Endothelial cell of umbilical vein (primary cell): Measurements from ENCODE around the gene RAB3C. TPM values are rescaled to one million over a fixed set of nuclear protein-coding genes. Genes with fewer than 3 reads are reported as not detected.

ENCODE experiments used
- BruUV-seq: library from RNA; stranded (reverse); fragments of 400-500 nt; replicated peaks from 2 replicates; lab custom pipeline; 2021; lab: Mats Ljungman, UMichigan
- CTCF ChIA-PET: fragments of 300-600, 350-600 bp; sonication (Branson Sonifier 250); formaldehyde crosslinking; loops from one replicate; lab custom pipeline; 2021; ENCODE audit warnings: antibody characterized with exemption, inconsistent platforms; lab: Charles Lee
- POLR2A ChIA-PET: fragments of 300-600, 350-600 bp; sonication (Branson Sonifier 250); formaldehyde crosslinking; loops from one replicate; lab custom pipeline; 2021; ENCODE audit warnings: antibody characterized with exemption, inconsistent platforms; lab: Charles Lee
- DNase-seq: peaks from one replicate; pipeline ENCODE4 v3.0.0-alpha.2; 2011; ENCODE audit warnings: low read depth, low spot score
- FAIRE-seq: peaks from 2 replicates; lab custom pipeline; 2011; peaks lifted over from hg19 to GRCh38; lab: Jason Lieb, UNC
- H2AFZ ChIP-seq: 2 replicates; pipeline ENCODE4 v1.6.0; 2012; ENCODE audit warnings: low read depth, low read length, control low read depth, inconsistent platforms
- H3K27ac ChIP-seq: 2 replicates; pipeline ENCODE4 v1.5.1; 2011; ENCODE audit warnings: low read depth, mild to moderate bottlenecking, control low read depth, low read length, moderate library complexity; ENCODE audit not compliant: insufficient read depth
- H3K27me3 ChIP-seq, 2 experiments: 2 replicates each; pipeline versions ENCODE4 v1.6.0 to v1.6.1; 2011; ENCODE audit warnings: low read length in 2 of 2, mixed read lengths in 1 of 2; ENCODE audit not compliant: control insufficient read depth in 2 of 2, insufficient read depth in 2 of 2
- H3K36me3 ChIP-seq, 2 experiments: 2 replicates in 1 of 2; 3 replicates in 1 of 2; pipeline ENCODE4 v1.5.1; 2011; ENCODE audit warnings: low read length in 2 of 2, mild to moderate bottlenecking in 1 of 2, moderate library complexity in 1 of 2; ENCODE audit not compliant: control insufficient read depth in 2 of 2, insufficient read depth in 2 of 2; ENCODE audit errors: extremely low read depth in 1 of 2
- H3K4me1 ChIP-seq: 3 replicates; pipeline ENCODE4 v1.5.1; 2011; ENCODE audit warnings: mild to moderate bottlenecking, low read length; ENCODE audit not compliant: control insufficient read depth, insufficient read depth; ENCODE audit errors: extremely low read depth
- H3K4me2 ChIP-seq: 2 replicates; pipeline ENCODE4 v1.6.1; 2011; ENCODE audit warnings: low read length, control low read depth, mixed read lengths; ENCODE audit not compliant: insufficient read depth
- H3K4me3 ChIP-seq, 3 experiments: fragments of 200-600 bp in 1 of 3; sonication (generic), shearing (Covaris generic) in 1 of 3; replicated peaks in 1 of 3; 2 replicates each; pipeline ENCODE4 v1.5.1; 2011 to 2016; ENCODE audit warnings: control low read depth in 3 of 3, low read length in 3 of 3, mild to moderate bottlenecking in 2 of 3, inconsistent platforms in 1 of 3, low read depth in 1 of 3, moderate library complexity in 1 of 3; ENCODE audit not compliant: insufficient read depth in 1 of 3
- H3K79me2 ChIP-seq: 2 replicates; pipeline ENCODE4 v1.6.0; 2012; ENCODE audit warnings: low read length, inconsistent platforms; ENCODE audit not compliant: control insufficient read depth, insufficient read depth
- H3K9ac ChIP-seq: replicated peaks from 2 replicates; pipeline ENCODE3; 2011; ENCODE audit warnings: low read length, control low read depth; ENCODE audit not compliant: insufficient read depth; ENCODE audit errors: extremely low read depth
- H3K9me1 ChIP-seq: replicated peaks from 3 replicates; pipeline ENCODE4 v1.6.0; 2011; ENCODE audit warnings: mild to moderate bottlenecking, low read length; ENCODE audit not compliant: control insufficient read depth, insufficient read depth; ENCODE audit errors: extremely low read depth
- H3K9me3 ChIP-seq: replicated peaks from 2 replicates; pipeline ENCODE4 v1.5.1; 2012; ENCODE audit warnings: low read length, inconsistent platforms; ENCODE audit not compliant: control insufficient read depth, insufficient read depth
- H4K20me1 ChIP-seq: replicated peaks from 2 replicates; pipeline ENCODE3; 2011; ENCODE audit warnings: mild to moderate bottlenecking, low read length; ENCODE audit not compliant: control insufficient read depth, insufficient read depth; ENCODE audit errors: extremely low read depth
- CTCF ChIP-seq, 2 donors: IDR thresholded peaks; 1 replicate in 1 of 2; 2 replicates in 1 of 2; pipeline ENCODE4 v1.5.1; 2011; ENCODE audit warnings: low read length in 2 of 2, mild to moderate bottlenecking in 2 of 2, moderate library complexity in 2 of 2, control low read depth in 1 of 2, inconsistent platforms in 1 of 2, low read depth in 1 of 2; ENCODE audit not compliant: insufficient read depth in 1 of 2; ENCODE audit errors: extremely low read depth in 1 of 2
- EZH2 ChIP-seq: IDR thresholded peaks from 2 replicates; pipeline ENCODE4 v1.6.1; 2012; ENCODE audit warnings: borderline replicate concordance, low read depth, mild to moderate bottlenecking, moderate library complexity, low read length, inconsistent platforms; ENCODE audit not compliant: severe bottlenecking
- FOS ChIP-seq: IDR thresholded peaks from 2 replicates; pipeline ENCODE4 v1.6.1; 2011; ENCODE audit warnings: mild to moderate bottlenecking, low read length, moderate library complexity, borderline replicate concordance; ENCODE audit not compliant: insufficient read depth
- GATA2 ChIP-seq: IDR thresholded peaks from 2 replicates; pipeline ENCODE4 v1.7.0; 2011; ENCODE audit warnings: low read depth, mild to moderate bottlenecking, moderate library complexity, mixed read lengths, low read length; ENCODE audit not compliant: insufficient read length, insufficient read depth
- JUN ChIP-seq: IDR thresholded peaks from 2 replicates; pipeline ENCODE4 v1.6.1; 2011; ENCODE audit warnings: borderline replicate concordance, low read depth; ENCODE audit not compliant: insufficient read length, insufficient read depth
- MAX ChIP-seq: IDR thresholded peaks from 2 replicates; pipeline ENCODE4 v1.6.1; 2011; ENCODE audit not compliant: insufficient read depth, insufficient read length
- MYC ChIP-seq: IDR thresholded peaks from one replicate; pipeline ENCODE4 v1.6.1; 2011; ENCODE audit warnings: mild to moderate bottlenecking, low read depth, low read length
- POLR2A ChIP-seq: IDR thresholded peaks from 2 replicates; pipeline ENCODE4 v1.6.1; 2012; ENCODE audit warnings: low read depth, mild to moderate bottlenecking, control low read depth, low read length
- POLR2AphosphoS5 ChIP-seq: IDR thresholded peaks from 2 replicates; pipeline ENCODE4 v1.6.1; 2012; ENCODE audit warnings: low read depth, mild to moderate bottlenecking, control low read depth, low read length, moderate library complexity; ENCODE audit not compliant: insufficient read depth
- dilution Hi-C: fragments of 300-500 bp; cut with MboI; formaldehyde crosslinking; loops from one replicate; pipeline ENCODE4 v1.15.0; 2019; ENCODE audit warnings: low sequenced_read_pairs; ENCODE audit not compliant: extremely low pct_ligation_motif_present
- intact Hi-C: fragments of 100-400 bp; cut with micrococcal nuclease; formaldehyde crosslinking; loops from one replicate; pipeline ENCODE4 v1.10.0; 2022
- polyA plus RNA-seq, 4 experiments: library from polyadenylated mRNA; depleted of rRNA in 3 of 4; stranded (reverse) in 3 of 4; unstranded in 1 of 4; fragments of >200 nt; gene quantifications; 2 replicates each; pipeline versions ENCODE4 v1.2.1 to v1.2.3, GENCODE V29; 2011 to 2012; ENCODE audit warnings: missing spikeins in 1 of 4
- total RNA-seq: library from RNA; stranded (reverse); gene quantifications from 2 replicates; pipeline ENCODE4 v1.2.3, GENCODE V29; 2021

RAB3C gene
- total and polyA plus RNA-seq, 2 donors (not counting 3 experiments of a cell fraction or from before 2014, with no cell fraction given), result 0.04 to 0.66 TPM

GRCh38 chr5:58763390-58763789 lies 180.5 kb downstream of the RAB3C start:
- no peaks in the 10 kb centered on the region for H3K9me3 ChIP-seq
- no peaks in the 10 kb centered on the region for H4K20me1 ChIP-seq
- CTCF ChIA-PET, result no interaction called here
- DNase-seq (no peak), FAIRE-seq (no peak)
- H3K36me3 ChIP-seq, result no peaks in the 10 kb centered on the region
- H3K79me2 ChIP-seq, result no peaks in the 10 kb centered on the region
- POLR2A ChIA-PET, result no interaction called here
- peaks cover 0 to 2% of the 10 kb centered on the region in 2 experiments for H3K27me3 ChIP-seq
- intact Hi-C loops, result no loop called here
- no peaks in the 10 kb centered on the region for H3K9me1 ChIP-seq
- H3K4me1 ChIP-seq, result peaks cover 10% of the 10 kb centered on the region
- no TSS peak for BruUV-seq
- TF ChIP-seq MAX, result no peak
- no peak for TF ChIP-seq POLR2AphosphoS5
- TF ChIP-seq FOS, result no peak
- TF ChIP-seq CTCF (IDR thresholded peaks at IDR 0.05; ENCODE audit: extremely low read depth in 1 of 2, insufficient read depth in 1 of 2, low read depth in 1 of 2, low read length in 2 of 2), result no peak
- no peak overlapping the region for H3K27ac ChIP-seq
- H3K4me2 ChIP-seq, result no peak overlapping the region
- no peak overlapping the region for H3K4me3 ChIP-seq
- no peak overlapping the region for H2AFZ ChIP-seq
- no peak overlapping the region for H3K9ac ChIP-seq
- dilution Hi-C loops, result no loop called here

- peaks cover 7% of the 10 kb centered on the region for H3K4me1 ChIP-seq
- dilution Hi-C loops, result no loop called here
- POLR2A ChIA-PET, result no interaction called here
- intact Hi-C loops, result no loop called here
- TF ChIP-seq EZH2 (no peak), JUN (no peak), MAX (no peak), MYC (no peak), POLR2AphosphoS5 (no peak), CTCF (IDR thresholded peaks at IDR 0.05; ENCODE audit: extremely low read depth in 1 of 2, insufficient read depth in 1 of 2, low read depth in 1 of 2, low read length in 2 of 2) (no peak), POLR2A (no peak), FOS (no peak), GATA2 (no peak)
- H3K27ac ChIP-seq, result no peak overlapping the region
- FAIRE-seq (no peak), DNase-seq (no peak)
- H3K79me2 ChIP-seq, result no peaks in the 10 kb centered on the region
- H3K4me3 ChIP-seq, result no peak overlapping the region
- peaks cover 0 to 2% of the 10 kb centered on the region in 2 experiments for H3K27me3 ChIP-seq
- H2AFZ ChIP-seq, result no peak overlapping the region
- no TSS peak for BruUV-seq
- H3K36me3 ChIP-seq, result no peaks in the 10 kb centered on the region
- H3K9me3 ChIP-seq, result no peaks in the 10 kb centered on the region
- no peaks in the 10 kb centered on the region for H4K20me1 ChIP-seq
- CTCF ChIA-PET, result interaction anchor here (1.2 kb wide), 1 partner anchor 86 kb away, joined by 3 read pairs; no protein-coding TSS in a partner anchor
- no peak overlapping the region for H3K9ac ChIP-seq
- H3K4me2 ChIP-seq, result no peak overlapping the region
- H3K9me1 ChIP-seq, result no peaks in the 10 kb centered on the region
Measured at GRCh38 chr5:58764199-58764598, 181.3 kb downstream of the RAB3C start.
